RPMI8226 (cell line): Measurements from ENCODE around the gene NFASC.

Source experiments
- DNase-seq: peaks from one replicate; pipeline ENCODE4 v3.0.0-alpha.2; 2015

Gene NFASC

DNA sequence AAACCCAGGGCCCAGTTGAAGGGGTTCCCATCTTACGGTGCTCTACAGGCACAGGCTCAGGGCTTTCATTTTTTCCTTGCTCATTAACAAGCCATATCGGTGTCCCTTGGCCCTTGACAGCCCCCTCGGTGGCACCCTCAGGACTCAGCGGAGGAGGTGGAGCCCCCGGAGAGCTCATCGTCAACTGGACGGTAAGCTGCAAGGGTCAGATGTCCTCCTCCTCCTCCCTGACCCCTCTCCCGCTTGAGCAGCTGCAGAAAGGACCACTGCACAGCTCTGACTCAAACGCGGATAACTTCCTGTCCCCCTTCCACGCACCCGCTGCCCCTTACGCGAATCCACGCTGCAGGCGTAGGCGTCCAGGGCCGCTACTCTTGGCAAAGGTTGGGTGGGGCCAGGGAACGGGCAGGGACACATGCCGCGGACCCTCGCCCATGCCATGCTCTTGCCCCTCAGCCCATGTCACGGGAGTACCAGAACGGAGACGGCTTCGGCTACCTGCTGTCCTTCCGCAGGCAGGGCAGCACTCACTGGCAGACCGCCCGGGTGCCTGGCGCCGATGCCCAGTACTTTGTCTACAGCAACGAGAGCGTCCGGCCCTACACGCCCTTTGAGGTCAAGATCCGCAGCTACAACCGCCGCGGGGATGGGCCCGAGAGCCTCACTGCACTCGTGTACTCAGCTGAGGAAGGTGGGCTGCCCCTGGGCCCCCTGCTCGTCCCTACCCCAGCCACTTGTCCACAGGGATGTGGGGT is 198.9 kb downstream of the NFASC start:
- DNase-seq: no peak

DNA sequence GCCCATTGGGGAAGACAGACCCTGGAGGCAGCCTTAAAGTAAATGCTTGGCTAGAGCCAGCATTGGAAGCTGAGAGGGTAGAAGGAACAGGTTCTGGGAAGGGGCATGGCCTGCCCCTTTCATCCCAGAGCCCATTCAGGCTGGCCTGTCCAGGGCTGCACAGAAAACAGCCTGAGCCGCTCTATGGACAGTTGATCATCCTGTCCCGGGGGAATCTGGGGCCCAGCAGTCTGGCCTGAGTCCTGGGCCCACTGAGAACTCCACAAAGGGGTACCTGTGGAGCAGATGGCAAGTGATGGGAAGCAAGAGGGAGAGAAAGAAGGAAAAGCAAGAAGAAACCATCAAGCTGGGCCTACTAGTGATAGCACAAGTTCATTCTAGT is 200.4 kb downstream of the NFASC start:
- no peak for DNase-seq

DNA sequence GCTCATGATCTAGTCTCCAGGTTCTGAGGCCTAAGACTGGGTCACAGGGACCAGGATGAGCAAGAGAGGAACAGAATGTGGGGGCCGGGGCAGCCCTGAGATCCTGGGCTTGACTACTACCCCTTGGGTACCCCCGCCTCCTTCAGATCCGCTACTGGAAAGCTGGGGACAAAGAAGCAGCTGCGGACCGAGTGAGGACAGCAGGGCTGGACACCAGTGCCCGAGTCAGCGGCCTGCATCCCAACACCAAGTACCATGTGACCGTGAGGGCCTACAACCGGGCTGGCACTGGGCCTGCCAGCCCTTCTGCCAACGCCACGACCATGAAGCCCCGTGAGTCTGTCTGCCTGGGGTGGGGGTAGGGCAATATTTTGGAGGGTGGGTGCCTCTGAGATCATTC is 201.1 kb downstream of the NFASC start:
- no peak for DNase-seq

DNA sequence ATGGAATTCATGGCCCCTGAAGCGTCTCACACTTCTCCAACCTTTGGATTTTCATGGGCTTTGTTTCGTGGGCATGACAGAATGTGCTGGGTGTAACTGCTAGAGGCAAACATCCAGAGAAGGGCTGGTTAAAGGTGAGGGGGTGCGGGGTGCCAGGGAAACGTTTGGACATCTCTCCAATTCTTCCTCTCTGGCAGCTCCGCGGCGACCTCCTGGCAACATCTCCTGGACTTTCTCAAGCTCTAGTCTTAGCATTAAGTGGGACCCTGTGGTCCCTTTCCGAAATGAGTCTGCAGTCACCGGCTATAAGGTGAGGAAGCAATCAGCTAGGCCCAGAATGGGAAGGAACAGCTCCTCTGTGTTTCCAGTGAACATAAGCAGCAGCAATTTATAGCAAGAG is 201.6 kb downstream of the NFASC start:
- no peak for DNase-seq
